A673 (cell line): ENCODE results near the gene ACSL6. TPM values are rescaled to one million over a fixed set of nuclear protein-coding genes. Genes with fewer than 3 reads are reported as not detected.

ENCODE experiments used
- BruUV-seq: library from RNA; stranded (reverse); fragments of 400-500 nt; replicated peaks from 2 replicates; lab custom pipeline; 2021; lab: Mats Ljungman, UMichigan
- CTCF ChIA-PET: fragments of 300-600 bp; sonication (Branson Sonifier 250); formaldehyde crosslinking; loops from one replicate; lab custom pipeline; 2022; ENCODE audit warnings: antibody characterized with exemption; lab: Charles Lee
- POLR2A ChIA-PET: fragments of 300-600 bp; sonication (Branson Sonifier 250); formaldehyde crosslinking; loops from one replicate; lab custom pipeline; 2022; ENCODE audit warnings: antibody characterized with exemption; ENCODE audit not compliant: low non-redundant PET; lab: Charles Lee
- DNase-seq: peaks from one replicate; pipeline ENCODE4 v3.0.0-alpha.2; 2015; ENCODE audit warnings: low spot score
- H3K27ac ChIP-seq: fragments of 200-600 bp; sonication (generic); 2 replicates; pipeline ENCODE4 v1.5.1; 2016; ENCODE audit warnings: mixed run types, low read depth, mild to moderate bottlenecking, mixed read lengths, antibody characterized with exemption, low read length; ENCODE audit not compliant: poor library complexity, severe bottlenecking
- H3K27me3 ChIP-seq: fragments of 200-600 bp; sonication (generic); replicated peaks from 2 replicates; pipeline ENCODE4 v1.6.1; 2017; ENCODE audit warnings: mixed run types, low read depth, mild to moderate bottlenecking, mixed read lengths, antibody characterized with exemption, low read length; ENCODE audit not compliant: insufficient read depth, poor library complexity
- H3K36me3 ChIP-seq: fragments of 200-600 bp; sonication (generic); 2 replicates; pipeline ENCODE4 v1.6.1; 2016; ENCODE audit warnings: mixed run types, mild to moderate bottlenecking, mixed read lengths, antibody characterized with exemption, low read length; ENCODE audit not compliant: insufficient read depth, poor library complexity, severe bottlenecking
- H3K4me1 ChIP-seq: fragments of 200-600 bp; sonication (generic); 2 replicates; pipeline ENCODE4 v1.6.1; 2017; ENCODE audit warnings: mixed run types, mild to moderate bottlenecking, mixed read lengths, antibody characterized with exemption, low read length; ENCODE audit not compliant: insufficient read depth, poor library complexity, severe bottlenecking
- H3K4me3 ChIP-seq: fragments of 200-600 bp; sonication (generic); 2 replicates; pipeline ENCODE4 v1.5.1; 2016; ENCODE audit warnings: low read depth, mixed run types, mild to moderate bottlenecking, mixed read lengths, low read length; ENCODE audit not compliant: poor library complexity, severe bottlenecking
- H3K9me3 ChIP-seq: fragments of 200-600 bp; sonication (generic); 2 replicates; pipeline ENCODE4 v1.6.1; 2016; ENCODE audit warnings: mixed run types, low read depth, mild to moderate bottlenecking, mixed read lengths, antibody characterized with exemption, low read length; ENCODE audit not compliant: poor library complexity, severe bottlenecking
- CTCF ChIP-seq: fragments of 300-800, 200-600 bp; sonication (generic); conservative IDR thresholded peaks from 2 replicates; pipeline ENCODE4 v1.5.1; 2017; ENCODE audit warnings: low read depth, mild to moderate bottlenecking, antibody characterized with exemption, low read length, moderate library complexity, mixed read lengths
- EZH2 ChIP-seq: fragments of 200-600 bp; sonication (generic); IDR thresholded peaks from 2 replicates; pipeline ENCODE4 v1.6.1; 2017; ENCODE audit warnings: borderline replicate concordance, low read depth, mild to moderate bottlenecking, mixed read lengths, antibody characterized with exemption, low read length; ENCODE audit not compliant: poor library complexity, severe bottlenecking
- intact Hi-C: fragments of 100-400 bp; cut with micrococcal nuclease; formaldehyde crosslinking; loops from one replicate; pipeline ENCODE4 v1.10.0; 2022; ENCODE audit not compliant: unreplicated experiment
- total RNA-seq: library from RNA; stranded (reverse); gene quantifications from 2 replicates; pipeline ENCODE4 v1.2.3, GENCODE V29; 2021

Gene ACSL6
- total RNA-seq, 1 experiment from 2014 or later, result not detected

- TF ChIP-seq CTCF (no peak), EZH2 (no peak)
- Histone ChIP-seq H3K9me3 (no peaks in the 10 kb centered on the region), H3K4me1 (no peaks in the 10 kb centered on the region), H3K4me3 (no peak within 1 kb of the TSS), H3K36me3 (no peaks in the 10 kb centered on the region), H3K27ac (no peak within 1 kb of the TSS), H3K27me3 (no peaks in the 10 kb centered on the region)
- intact Hi-C loops, result no loop called here
- POLR2A ChIA-PET, result no interaction called here
- DNase-seq, result no peak
- CTCF ChIA-PET, result no interaction called here
- BruUV-seq, result no TSS peak
Measured at GRCh38 chr5:131945551-131946168, 65.8 kb downstream of the ACSL6 start, which contains the start of gene MEIKIN. TSS of gene MEIKIN (minus strand) at chr5:131945663. CDS start at chr5:131945505, 158 bp downstream.

GRCh38 chr5:131944702-131945550 is 66.5 kb downstream of the ACSL6 start:
- Histone ChIP-seq H3K27me3 (peaks cover 7% of the 10 kb centered on the region), H3K4me3 (no peak overlapping the region), H3K27ac (no peak overlapping the region), H3K36me3 (no peaks in the 10 kb centered on the region), H3K9me3 (no peaks in the 10 kb centered on the region), H3K4me1 (no peaks in the 10 kb centered on the region)
- no TSS peak for BruUV-seq
- ChIA-PET CTCF (no interaction called here), POLR2A (interaction anchor here (0.6 kb wide), 1 partner anchor 1194 kb away, joined by 4 read pairs; no protein-coding TSS in a partner anchor)
- intact Hi-C loops, result no loop called here
- DNase-seq, result no peak
- TF ChIP-seq EZH2 (no peak), CTCF (no peak)

- ChIA-PET POLR2A (no interaction called here), CTCF (interaction anchor here (0.7 kb wide), 1 partner anchor 38 kb away, joined by 3 read pairs; no protein-coding TSS in a partner anchor)
- Histone ChIP-seq H3K4me3 (no peak overlapping the region), H3K9me3 (no peaks in the 10 kb centered on the region), H3K27me3 (peaks cover 8% of the 10 kb centered on the region), H3K36me3 (no peaks in the 10 kb centered on the region), H3K27ac (no peak overlapping the region), H3K4me1 (no peaks in the 10 kb centered on the region)
- intact Hi-C loops, result no loop called here
- no peak for DNase-seq
- TF ChIP-seq CTCF (no peak), EZH2 (no peak)
- BruUV-seq, result no TSS peak
Measured at GRCh38 chr5:131943916-131944315, 67.5 kb downstream of the ACSL6 start.
